ENCODE measurements around the gene CFAP97D2. TPM values are rescaled to one million over a fixed set of nuclear protein-coding genes. Genes with fewer than 3 reads are reported as not detected.

The CFAP97D2 gene
- total and polyA plus RNA-seq, 10 donors: 0.05 TPM; not detected in 9

DNA sequence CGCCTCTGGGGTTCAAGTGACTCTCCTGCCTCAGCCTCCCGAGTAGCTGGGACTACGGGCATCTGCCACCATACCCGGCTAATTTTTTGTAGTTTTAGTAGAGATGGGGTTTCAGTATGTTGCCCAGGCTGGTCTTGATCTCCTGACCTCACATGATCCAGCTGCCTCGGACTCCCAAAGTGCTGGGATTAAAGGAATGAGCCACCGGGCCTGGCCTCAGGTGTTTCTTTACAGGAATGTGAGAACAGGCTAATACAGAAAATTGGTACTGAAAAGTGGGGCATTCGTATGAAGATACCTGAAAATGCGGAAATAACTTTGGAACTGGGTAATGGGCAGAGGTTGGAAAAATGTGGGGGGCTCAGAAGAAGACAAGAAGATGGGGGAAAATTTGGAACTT is 52.8 kb downstream of the CFAP97D2 start:
- H3K36me3 ChIP-seq: peaks cover 0 to 5% (median 3%) of the 10 kb centered on the region in 6 donors
- H3K9me3 ChIP-seq: no peaks in the 10 kb centered on the region
- WGBS, 5 donors: 76 to 88% (median 83%) methylated on average over 8 of the region's 8 CpGs
- TF ChIP-seq POLR2A (IDR thresholded peaks at IDR 0.05) (no peak), POLR2AphosphoS5 (IDR thresholded peaks at IDR 0.05) (no peak)
- TF ChIP-seq, protein P1, sequence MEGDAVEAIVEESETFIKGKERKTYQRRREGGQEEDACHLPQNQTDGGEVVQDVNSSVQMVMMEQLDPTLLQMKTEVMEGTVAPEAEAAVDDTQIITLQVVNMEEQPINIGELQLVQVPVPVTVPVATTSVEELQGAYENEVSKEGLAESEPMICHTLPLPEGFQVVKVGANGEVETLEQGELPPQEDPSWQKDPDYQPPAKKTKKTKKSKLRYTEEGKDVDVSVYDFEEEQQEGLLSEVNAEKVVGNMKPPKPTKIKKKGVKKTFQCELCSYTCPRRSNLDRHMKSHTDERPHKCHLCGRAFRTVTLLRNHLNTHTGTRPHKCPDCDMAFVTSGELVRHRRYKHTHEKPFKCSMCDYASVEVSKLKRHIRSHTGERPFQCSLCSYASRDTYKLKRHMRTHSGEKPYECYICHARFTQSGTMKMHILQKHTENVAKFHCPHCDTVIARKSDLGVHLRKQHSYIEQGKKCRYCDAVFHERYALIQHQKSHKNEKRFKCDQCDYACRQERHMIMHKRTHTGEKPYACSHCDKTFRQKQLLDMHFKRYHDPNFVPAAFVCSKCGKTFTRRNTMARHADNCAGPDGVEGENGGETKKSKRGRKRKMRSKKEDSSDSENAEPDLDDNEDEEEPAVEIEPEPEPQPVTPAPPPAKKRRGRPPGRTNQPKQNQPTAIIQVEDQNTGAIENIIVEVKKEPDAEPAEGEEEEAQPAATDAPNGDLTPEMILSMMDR (IDR thresholded peaks at IDR 0.05 in 8 of 11, conservative IDR thresholded peaks at IDR 0.05 in 3 of 11): no peak
- H3K4me1 ChIP-seq: peaks cover 3 to 33% (median 24%) of the 10 kb centered on the region in 6 donors
- H3K27ac ChIP-seq: no peak overlapping the region
- H3K4me3 ChIP-seq: no peak overlapping the region
- DNase-seq: no peak
- intact Hi-C loops (cut with DNase I; ENCODE audit: low total_unique reads): no loop called here
- H3K27me3 ChIP-seq (replicated peaks in 1 of 7): peaks cover 0 to 32% (median 9%) of the 10 kb centered on the region in 7 donors

DNA sequence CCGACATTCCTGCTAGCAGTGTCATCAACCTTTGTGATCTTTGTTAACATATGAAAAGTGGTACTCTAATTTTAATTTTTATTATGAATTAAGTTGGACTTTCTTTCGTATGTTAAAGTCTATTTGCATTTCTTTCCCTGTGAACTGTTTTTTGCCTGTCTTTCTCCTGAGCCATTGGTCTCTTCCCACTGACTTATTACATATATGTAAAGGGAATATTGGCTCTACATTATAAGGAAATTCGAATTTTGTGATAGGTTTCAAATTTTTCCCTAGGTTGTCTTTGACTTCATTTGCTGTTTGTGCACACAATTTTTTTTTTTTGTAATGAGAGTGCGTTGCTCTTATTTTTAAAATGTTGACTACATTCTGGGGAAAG is 55.2 kb downstream of the CFAP97D2 start:
- WGBS, 5 donors: 59 to 79% (median 77%) methylated on average over 4 of the region's 4 CpGs
- peaks cover 0 to 17% (median under 1%) of the 10 kb centered on the region in 7 donors for H3K27me3 ChIP-seq (replicated peaks in 1 of 7)
- intact Hi-C loops (cut with DNase I; ENCODE audit: low total_unique reads): no loop called here
- no peaks in the 10 kb centered on the region for H3K9me3 ChIP-seq
- H3K4me3 ChIP-seq: peak overlapping the region; percentile 84 to 96 (median 90)
- H3K4me1 ChIP-seq: peaks cover 3 to 38% (median 24%) of the 10 kb centered on the region in 6 donors
- peak overlapping the region; percentile 78 to 92 (median 86) for H3K27ac ChIP-seq
- H3K36me3 ChIP-seq: peaks cover 0 to 28% (median 26%) of the 10 kb centered on the region in 6 donors
- no peak for DNase-seq
- TF ChIP-seq POLR2AphosphoS5 (IDR thresholded peaks at IDR 0.05) (no peak), POLR2A (IDR thresholded peaks at IDR 0.05) (no peak)
- TF ChIP-seq, protein P1 (IDR thresholded peaks at IDR 0.05 in 8 of 11, conservative IDR thresholded peaks at IDR 0.05 in 3 of 11): no peak

DNA sequence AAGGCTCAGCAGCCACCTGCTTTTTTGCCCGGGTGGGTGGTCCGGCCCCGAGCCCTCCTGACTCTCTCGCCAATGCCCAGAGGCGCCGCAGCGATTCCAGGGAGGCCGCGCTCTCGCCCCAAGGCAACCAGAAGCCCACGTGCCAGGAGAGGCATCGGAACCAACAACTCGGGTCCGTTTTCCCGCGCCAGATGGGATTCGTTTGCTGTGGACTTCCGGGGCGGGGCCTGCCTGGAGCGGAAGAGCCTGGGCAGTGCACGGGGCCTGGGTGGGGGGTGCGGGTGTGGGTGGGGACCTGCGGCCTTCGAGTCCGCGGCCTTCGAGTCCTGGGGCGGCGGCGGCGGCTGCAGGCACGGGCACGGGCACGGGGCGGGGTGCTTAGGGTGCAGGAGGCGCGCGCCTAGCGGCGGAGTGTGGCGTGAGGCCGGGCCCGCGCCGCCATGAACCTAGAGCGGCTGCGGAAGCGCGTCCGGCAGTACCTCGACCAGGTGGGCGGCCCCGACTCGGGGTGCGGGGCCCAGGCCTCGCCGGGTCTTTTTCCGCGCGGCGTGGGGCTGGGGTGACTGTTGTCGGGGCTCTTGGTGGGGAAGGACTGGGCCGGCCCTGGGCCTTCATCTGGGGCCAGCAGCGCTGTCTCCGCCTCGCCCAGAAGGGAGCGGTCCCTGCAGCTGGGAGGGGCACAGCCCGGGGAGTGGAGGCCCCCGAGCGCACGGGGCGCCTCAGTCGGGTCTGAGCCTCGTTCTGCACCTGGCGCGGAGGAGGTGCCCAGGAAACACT is 55.8 kb downstream of the CFAP97D2 start, which contains the start of gene CDC16:
Gene CDC16, plus strand, starts transcription at position 253 of the 777 bp plus-strand sequence. Its CDS starts 188 bp downstream, at position 441.
- Histone ChIP-seq H3K27ac (peak within 1 kb of the TSS; percentile 78 to 92 (median 86)), H3K36me3 (peaks cover 0 to 34% (median 32%) of the 10 kb centered on the region in 6 donors), H3K4me1 (peaks cover 3 to 38% (median 24%) of the 10 kb centered on the region in 6 donors), H3K27me3 (replicated peaks in 1 of 7) (peaks cover 0 to 11% (median 0%) of the 10 kb centered on the region in 7 donors), H3K4me3 (peak within 1 kb of the TSS; percentile 84 to 96 (median 90)), H3K9me3 (no peaks in the 10 kb centered on the region)
- DNase-seq: peak; percentile 96
- intact Hi-C loops (cut with DNase I; ENCODE audit: low total_unique reads): no loop called here
- TF ChIP-seq, protein P1 (IDR thresholded peaks at IDR 0.05 in 8 of 11, conservative IDR thresholded peaks at IDR 0.05 in 3 of 11): peak in 9 of 11 experiments; percentile 5 to 53 (median 30)
- TF ChIP-seq POLR2AphosphoS5 (IDR thresholded peaks at IDR 0.05) (peak; percentile 70 to 86 (median 83)), POLR2A (IDR thresholded peaks at IDR 0.05) (peak in 1 of 3 donors; percentile 36)
- 1 to 2% (median 1%) methylated on average over 50 to 76 of the region's 76 CpGs for WGBS, 5 donors

DNA sequence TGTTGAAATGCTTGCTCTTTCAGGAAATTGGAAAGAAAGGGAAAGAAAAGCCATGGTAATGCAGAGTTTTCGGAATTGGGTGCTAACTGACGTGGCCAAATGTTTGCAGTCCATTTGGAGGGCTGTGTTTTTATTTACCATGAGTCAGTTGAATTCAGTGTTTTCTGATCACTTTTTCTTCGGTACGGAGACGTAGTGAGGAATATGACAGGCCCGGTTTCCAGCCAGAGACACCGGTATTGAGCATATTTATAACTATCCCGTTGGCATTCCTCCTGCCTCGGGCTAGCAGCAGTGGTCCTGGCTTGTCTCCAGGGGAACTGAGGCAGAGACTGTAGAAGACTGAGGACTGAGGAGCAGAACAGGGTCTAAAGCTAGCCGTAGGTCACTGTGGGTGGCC is 56.6 kb downstream of the CFAP97D2 start:
- Histone ChIP-seq H3K4me1 (peaks cover 3 to 38% (median 24%) of the 10 kb centered on the region in 6 donors), H3K9me3 (no peaks in the 10 kb centered on the region), H3K36me3 (peaks cover 0 to 43% (median 41%) of the 10 kb centered on the region in 6 donors), H3K27ac (peak overlapping the region in 6 of 8 donors; percentile 81 to 92 (median 88)), H3K4me3 (peak overlapping the region; percentile 84 to 96 (median 90)), H3K27me3 (replicated peaks in 1 of 7) (peaks cover 0 to 2% (median 0%) of the 10 kb centered on the region in 7 donors)
- TF ChIP-seq POLR2AphosphoS5 (IDR thresholded peaks at IDR 0.05) (no peak), POLR2A (IDR thresholded peaks at IDR 0.05) (no peak)
- TF ChIP-seq, protein P1 (IDR thresholded peaks at IDR 0.05 in 8 of 11, conservative IDR thresholded peaks at IDR 0.05 in 3 of 11): no peak
- intact Hi-C loops (cut with DNase I; ENCODE audit: low total_unique reads): no loop called here
- 28 to 51% (median 41%) methylated on average over 10 of the region's 10 CpGs for WGBS, 5 donors
- no peak for DNase-seq
